Measurements from ENCODE around the gene NUP210L.

- TF ChIP-seq CTCF (IDR thresholded peaks at IDR 0.05; ENCODE audit: low read depth, low read length, missing input control) (no peak), MAX (IDR thresholded peaks at IDR 0.05) (no peak), SP1 (IDR thresholded peaks at IDR 0.05) (no peak), RAD21 (IDR thresholded peaks at IDR 0.05) (no peak), EGR1 (IDR thresholded peaks at IDR 0.05; ENCODE audit: low read depth in 2 of 2) (no peak), TAF1 (conservative IDR thresholded peaks at IDR 0.05) (no peak), ZBTB33 (IDR thresholded peaks at IDR 0.05) (no peak)
- TF ChIP-seq, protein P1, sequence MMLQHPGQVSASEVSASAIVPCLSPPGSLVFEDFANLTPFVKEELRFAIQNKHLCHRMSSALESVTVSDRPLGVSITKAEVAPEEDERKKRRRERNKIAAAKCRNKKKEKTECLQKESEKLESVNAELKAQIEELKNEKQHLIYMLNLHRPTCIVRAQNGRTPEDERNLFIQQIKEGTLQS (IDR thresholded peaks at IDR 0.05): no peak
- TF ChIP-seq, protein P2, sequence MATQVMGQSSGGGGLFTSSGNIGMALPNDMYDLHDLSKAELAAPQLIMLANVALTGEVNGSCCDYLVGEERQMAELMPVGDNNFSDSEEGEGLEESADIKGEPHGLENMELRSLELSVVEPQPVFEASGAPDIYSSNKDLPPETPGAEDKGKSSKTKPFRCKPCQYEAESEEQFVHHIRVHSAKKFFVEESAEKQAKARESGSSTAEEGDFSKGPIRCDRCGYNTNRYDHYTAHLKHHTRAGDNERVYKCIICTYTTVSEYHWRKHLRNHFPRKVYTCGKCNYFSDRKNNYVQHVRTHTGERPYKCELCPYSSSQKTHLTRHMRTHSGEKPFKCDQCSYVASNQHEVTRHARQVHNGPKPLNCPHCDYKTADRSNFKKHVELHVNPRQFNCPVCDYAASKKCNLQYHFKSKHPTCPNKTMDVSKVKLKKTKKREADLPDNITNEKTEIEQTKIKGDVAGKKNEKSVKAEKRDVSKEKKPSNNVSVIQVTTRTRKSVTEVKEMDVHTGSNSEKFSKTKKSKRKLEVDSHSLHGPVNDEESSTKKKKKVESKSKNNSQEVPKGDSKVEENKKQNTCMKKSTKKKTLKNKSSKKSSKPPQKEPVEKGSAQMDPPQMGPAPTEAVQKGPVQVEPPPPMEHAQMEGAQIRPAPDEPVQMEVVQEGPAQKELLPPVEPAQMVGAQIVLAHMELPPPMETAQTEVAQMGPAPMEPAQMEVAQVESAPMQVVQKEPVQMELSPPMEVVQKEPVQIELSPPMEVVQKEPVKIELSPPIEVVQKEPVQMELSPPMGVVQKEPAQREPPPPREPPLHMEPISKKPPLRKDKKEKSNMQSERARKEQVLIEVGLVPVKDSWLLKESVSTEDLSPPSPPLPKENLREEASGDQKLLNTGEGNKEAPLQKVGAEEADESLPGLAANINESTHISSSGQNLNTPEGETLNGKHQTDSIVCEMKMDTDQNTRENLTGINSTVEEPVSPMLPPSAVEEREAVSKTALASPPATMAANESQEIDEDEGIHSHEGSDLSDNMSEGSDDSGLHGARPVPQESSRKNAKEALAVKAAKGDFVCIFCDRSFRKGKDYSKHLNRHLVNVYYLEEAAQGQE (IDR thresholded peaks at IDR 0.05): no peak
Measured at GRCh38 chr1:154166207-154166606, 11.3 kb upstream of the NUP210L start.

All from liver (tissue), 3 donors.